Activated naive CD8-positive, alpha-beta T cell treated with anti-CD3 and anti-CD28 coated beads, Interleukin-2, amount 10 ng/mL, durations not matched to agents 7 days and 5 days (primary cell): ENCODE results near the gene PRKCD. TPM values are rescaled to one million over a fixed set of nuclear protein-coding genes. Genes with fewer than 3 reads are reported as not detected.
A peak's percentile ranks its signal among the peaks of the same experiment; 100 is the strongest.

Experiments used
- ATAC-seq: fragments of 150-1000 bp; cut with Tn5 transposase; one replicate; pipeline ENCODE4 v1.10.0; 2021; ENCODE audit warnings: low read depth, moderate library complexity
- POLR2A ChIA-PET: fragments of 350-600 bp; sonication (Branson Sonifier 250); formaldehyde crosslinking; loops from one replicate; lab custom pipeline; 2021; ENCODE audit warnings: antibody characterized with exemption; lab: Charles Lee
- DNase-seq: peaks from one replicate; pipeline ENCODE4 v3.0.0; 2021
- H3K27ac Mint-ChIP-seq: one replicate; pipeline ENCODE4 v1.8.0; 2022; ENCODE audit warnings: mild to moderate bottlenecking, mixed read lengths
- H3K27me3 Mint-ChIP-seq: one replicate; pipeline ENCODE4 v1.8.0; 2022; ENCODE audit warnings: mild to moderate bottlenecking, moderate library complexity, mixed read lengths
- H3K36me3 Mint-ChIP-seq: one replicate; pipeline ENCODE4 v1.8.0; 2021; ENCODE audit warnings: mild to moderate bottlenecking, mixed read lengths
- H3K4me1 Mint-ChIP-seq: one replicate; pipeline ENCODE4 v1.8.0; 2021; ENCODE audit warnings: mixed read lengths
- H3K4me3 Mint-ChIP-seq: one replicate; pipeline ENCODE4 v1.8.0; 2022; ENCODE audit warnings: mild to moderate bottlenecking, moderate library complexity, mixed read lengths
- H3K9me3 Mint-ChIP-seq: one replicate; pipeline ENCODE4 v1.8.0; 2021; ENCODE audit warnings: mixed read lengths
- total RNA-seq, 2 experiments: library from RNA; stranded (reverse); gene quantifications; one replicate each; pipeline ENCODE4 v1.2.3, GENCODE V29; 2021

The PRKCD gene
- total RNA-seq, 2 experiments from 2014 or later = 20.5 TPM

GRCh38 chr3:53229171-53229570, 68.2 kb downstream of the PRKCD start:
- Mint-ChIP-seq H3K36me3 (peaks cover 17% of the 10 kb centered on the region), H3K9me3 (no peaks in the 10 kb centered on the region), H3K27me3 (no peaks in the 10 kb centered on the region), H3K4me1 (peaks cover 4% of the 10 kb centered on the region), H3K27ac (no peak overlapping the region), H3K4me3 (no peak overlapping the region)
- ATAC-seq (no peak), DNase-seq (no peak)
- POLR2A ChIA-PET = no interaction called here

- Mint-ChIP-seq H3K4me3 (no peak overlapping the region), H3K27ac (no peak overlapping the region), H3K27me3 (no peaks in the 10 kb centered on the region), H3K4me1 (peaks cover 9% of the 10 kb centered on the region), H3K9me3 (no peaks in the 10 kb centered on the region), H3K36me3 (peaks cover 17% of the 10 kb centered on the region)
- ATAC-seq (no peak), DNase-seq (no peak)
- POLR2A ChIA-PET = no interaction called here
Measured at GRCh38 chr3:53229606-53230005, 68.6 kb downstream of the PRKCD start.

GRCh38 chr3:53230041-53230621, 69.1 kb downstream of the PRKCD start:
- peaks cover 17% of the 10 kb centered on the region for H3K36me3 Mint-ChIP-seq
- no peak overlapping the region for H3K27ac Mint-ChIP-seq
- H3K27me3 Mint-ChIP-seq = no peaks in the 10 kb centered on the region
- POLR2A ChIA-PET = no interaction called here
- DNase-seq = no peak
- no peak overlapping the region for H3K4me3 Mint-ChIP-seq
- H3K9me3 Mint-ChIP-seq = no peaks in the 10 kb centered on the region
- ATAC-seq = no peak
- peaks cover 13% of the 10 kb centered on the region for H3K4me1 Mint-ChIP-seq

- H3K4me1 Mint-ChIP-seq = peaks cover 16% of the 10 kb centered on the region
- ATAC-seq = no peak
Measured at GRCh38 chr3:53230789-53231188, 69.8 kb downstream of the PRKCD start.

GRCh38 chr3:53231532-53232511, 70.8 kb downstream of the PRKCD start:
- DNase-seq (no peak), ATAC-seq (no peak)
- H3K4me1 Mint-ChIP-seq = peaks cover 22% of the 10 kb centered on the region
- POLR2A ChIA-PET = interaction anchor here (1.0 kb wide), 1 partner anchor 43 kb away, joined by 3 read pairs; no protein-coding TSS in a partner anchor
- peaks cover 13% of the 10 kb centered on the region for H3K36me3 Mint-ChIP-seq
- no peaks in the 10 kb centered on the region for H3K9me3 Mint-ChIP-seq
- peak overlapping the region; percentile 65 for H3K27ac Mint-ChIP-seq
- H3K4me3 Mint-ChIP-seq = no peak overlapping the region
- H3K27me3 Mint-ChIP-seq = no peaks in the 10 kb centered on the region

More at GRCh38 chr3:53230789-53231188, 69.8 kb downstream of the PRKCD start:
- Mint-ChIP-seq H3K9me3 (no peaks in the 10 kb centered on the region), H3K4me3 (no peak overlapping the region), H3K36me3 (peaks cover 13% of the 10 kb centered on the region), H3K27me3 (no peaks in the 10 kb centered on the region), H3K27ac (no peak overlapping the region)
- no peak for DNase-seq
- POLR2A ChIA-PET = interaction anchor here (1.0 kb wide), 1 partner anchor 44 kb away, joined by 3 read pairs; no protein-coding TSS in a partner anchor

GRCh38 chr3:53232641-53233377, 71.8 kb downstream of the PRKCD start:
- Mint-ChIP-seq H3K27me3 (no peaks in the 10 kb centered on the region), H3K4me1 (peaks cover 22% of the 10 kb centered on the region), H3K4me3 (no peak overlapping the region), H3K9me3 (no peaks in the 10 kb centered on the region), H3K27ac (peak overlapping the region; percentile 9), H3K36me3 (peaks cover 9% of the 10 kb centered on the region)
- DNase-seq = no peak
- ATAC-seq = no peak
- POLR2A ChIA-PET = no interaction called here

- Mint-ChIP-seq H3K27ac (peak overlapping the region; percentile 81), H3K4me3 (peak overlapping the region; percentile 48), H3K4me1 (peaks cover 24% of the 10 kb centered on the region), H3K27me3 (no peaks in the 10 kb centered on the region), H3K9me3 (no peaks in the 10 kb centered on the region), H3K36me3 (peaks cover 12% of the 10 kb centered on the region)
- POLR2A ChIA-PET = interaction anchor here (1.2 to 1.9 kb wide), 5 partner anchors 14 to 113 kb away, joined by 3 to 10 read pairs (median 5); partner anchors contain the start of gene DCP1A
- DNase-seq (peak; percentile 63), ATAC-seq (peak; percentile 76)
Measured at GRCh38 chr3:53234130-53234840, 73.3 kb downstream of the PRKCD start.

GRCh38 chr3:53234841-53235232, 73.8 kb downstream of the PRKCD start:
- POLR2A ChIA-PET = interaction anchor here (1.2 to 1.9 kb wide), 5 partner anchors 13 to 113 kb away, joined by 3 to 10 read pairs (median 5); partner anchors contain the start of gene DCP1A
- no peak for ATAC-seq
- Mint-ChIP-seq H3K36me3 (peaks cover 12% of the 10 kb centered on the region), H3K9me3 (no peaks in the 10 kb centered on the region), H3K4me3 (peak overlapping the region; percentile 47), H3K27me3 (no peaks in the 10 kb centered on the region), H3K27ac (peak overlapping the region; percentile 81), H3K4me1 (peaks cover 24% of the 10 kb centered on the region)
- DNase-seq = no peak

GRCh38 chr3:53235545-53235944, 74.5 kb downstream of the PRKCD start:
- ATAC-seq = no peak
- Mint-ChIP-seq H3K27ac (peak overlapping the region; percentile 81), H3K9me3 (no peaks in the 10 kb centered on the region), H3K4me3 (no peak overlapping the region), H3K4me1 (peaks cover 24% of the 10 kb centered on the region), H3K36me3 (peaks cover 13% of the 10 kb centered on the region), H3K27me3 (no peaks in the 10 kb centered on the region)
- DNase-seq = no peak
- POLR2A ChIA-PET = interaction anchor here (1.4 to 1.9 kb wide), 3 partner anchors 12 to 19 kb away, joined by 3 to 10 read pairs (median 5); no protein-coding TSS in a partner anchor

GRCh38 chr3:53236112-53236841, 75.3 kb downstream of the PRKCD start:
- Mint-ChIP-seq H3K36me3 (peaks cover 13% of the 10 kb centered on the region), H3K9me3 (no peaks in the 10 kb centered on the region), H3K4me1 (peaks cover 24% of the 10 kb centered on the region), H3K4me3 (no peak overlapping the region), H3K27ac (peak overlapping the region; percentile 71), H3K27me3 (no peaks in the 10 kb centered on the region)
- POLR2A ChIA-PET = interaction anchor here (0.5 to 1.4 kb wide), 3 partner anchors 14 to 51 kb away, joined by 3 to 4 read pairs (median 3); no protein-coding TSS in a partner anchor
- ATAC-seq (peak; percentile 16), DNase-seq (no peak)

- Mint-ChIP-seq H3K36me3 (peaks cover 7% of the 10 kb centered on the region), H3K4me1 (peaks cover 24% of the 10 kb centered on the region), H3K9me3 (no peaks in the 10 kb centered on the region), H3K27ac (peak overlapping the region; percentile 70), H3K27me3 (no peaks in the 10 kb centered on the region), H3K4me3 (no peak overlapping the region)
- DNase-seq = no peak
- POLR2A ChIA-PET = no interaction called here
- no peak for ATAC-seq
Measured at GRCh38 chr3:53238051-53238850, 77.2 kb downstream of the PRKCD start.
